Adrenal gland (tissue), 12 donors: Measurements from ENCODE around the gene MRPS34. TPM values are rescaled to one million over a fixed set of nuclear protein-coding genes. Genes with fewer than 3 reads are reported as not detected.

ENCODE experiments used
- DNase-seq, 7 donors: peaks; one replicate each; pipeline ENCODE4 v3.0.0-alpha.2; 2019 to 2020
- H3K27ac ChIP-seq, 5 donors: fragments of 200-600 bp; sonication (generic) in 4 of 5; 1 replicate in 3 of 5; 2 replicates in 2 of 5; pipeline versions ENCODE4 v1.5.1 to v1.8.0; 2016 to 2020; ENCODE audit warnings: mild to moderate bottlenecking in 1 of 5
- H3K27me3 ChIP-seq: fragments of 200-600 bp; 2 replicates; pipeline ENCODE4 v1.8.0; 2021
- H3K36me3 ChIP-seq, 2 donors: fragments of 200-600 bp; replicated peaks in 1 of 2; 1 replicate in 1 of 2; 2 replicates in 1 of 2; pipeline versions ENCODE4 v1.5.1 to v1.8.0; 2018 to 2022
- H3K4me1 ChIP-seq, 2 donors: fragments of 200-600 bp; replicated peaks in 1 of 2; 1 replicate in 1 of 2; 2 replicates in 1 of 2; pipeline versions ENCODE4 v1.5.1 to v1.8.0; 2018 to 2021
- H3K4me3 ChIP-seq, 4 donors: fragments of 200-600 bp; sonication (generic) in 3 of 4; one replicate each; pipeline ENCODE4 v1.5.1; 2016 to 2018
- H3K9me3 ChIP-seq, 3 donors: fragments of 200-600 bp; sonication (generic) in 1 of 3; replicated peaks in 1 of 3; 1 replicate in 2 of 3; 2 replicates in 1 of 3; pipeline versions ENCODE4 v1.5.1 to v1.8.0; 2016 to 2021
- POLR2A ChIP-seq, 2 donors: fragments of 450-650 bp; IDR thresholded peaks; one replicate each; pipeline ENCODE4 v1.6.1; 2017; ENCODE audit warnings: antibody characterized with exemption in 2 of 2, mild to moderate bottlenecking in 2 of 2, moderate library complexity in 1 of 2
- WGBS, 4 donors: extraction: QIAGEN DNeasy Blood & Tissue Kit in 2 of 4; methylation state at CpG; one replicate each; pipeline versions ENCODE4 v1.1.5 to v1.1.7; 2013 to 2017; 5-methylcytosine and 5-hydroxymethylcytosine counted together
- intact Hi-C, 2 donors: fragments of 100-400 bp; cut with DNase I; formaldehyde crosslinking; loops; one replicate each; pipeline versions ENCODE4 v1.14.1 to v1.15.0; 2022 to 2023
- polyA plus RNA-seq, 3 donors: library from polyadenylated mRNA; stranded (reverse); fragments of 200-250 nt in 2 of 3; fragments of 350-450 nt in 1 of 3; fragmentation: Illumina TruSeq in 1 of 3; extraction: RNeasy Lipid Tissue Mini Kit (QIAGEN cat#74804) in 1 of 3; gene quantifications; one replicate each; pipeline ENCODE4 v1.2.3, GENCODE V29; 2013 to 2014
- total RNA-seq, 9 donors: library from RNA; depleted of rRNA in 4 of 9; stranded (reverse); fragments of >200 nt in 4 of 9; fragments of 120-200 nt in 1 of 9; fragmentation: NEBNext Ultra II Directional in 1 of 9; extraction: Animal tissue kit (Norgen Biotek cat#: 25700) in 1 of 9; gene quantifications; one replicate each; pipeline versions ENCODE4 v1.1.0 to v1.2.4, GENCODE V29; 2013 to 2023
- TF ChIP-seq, protein P1 (sequence below), 6 experiments: fragments of 450-650 bp in 4 of 6; fragments of 200-600 bp in 2 of 6; sonication (generic) in 1 of 6; IDR thresholded peaks; 1 replicate in 5 of 6; 2 replicates in 1 of 6; pipeline versions ENCODE4 v1.5.1 to v1.8.0; 2016 to 2021; ENCODE audit warnings: antibody characterized with exemption in 6 of 6, mild to moderate bottlenecking in 2 of 6, moderate library complexity in 1 of 6
- donor health status: healthy with polysubstance abuse.
- donor health status: Bipolar disorder and iron deficiency.
- donor health status: DM: yes; HTN: yes; CAD: no.
- donor health status: DM: no; HTN: no; CAD: no.
- donor health status: DM: no; HTN: no; CAD: no.
- donor health status: DM: yes; HTN: yes; CAD: no.

Gene MRPS34
- total and polyA plus RNA-seq, 12 donors, result 84.3 to 226 (median 141) TPM

DNA sequence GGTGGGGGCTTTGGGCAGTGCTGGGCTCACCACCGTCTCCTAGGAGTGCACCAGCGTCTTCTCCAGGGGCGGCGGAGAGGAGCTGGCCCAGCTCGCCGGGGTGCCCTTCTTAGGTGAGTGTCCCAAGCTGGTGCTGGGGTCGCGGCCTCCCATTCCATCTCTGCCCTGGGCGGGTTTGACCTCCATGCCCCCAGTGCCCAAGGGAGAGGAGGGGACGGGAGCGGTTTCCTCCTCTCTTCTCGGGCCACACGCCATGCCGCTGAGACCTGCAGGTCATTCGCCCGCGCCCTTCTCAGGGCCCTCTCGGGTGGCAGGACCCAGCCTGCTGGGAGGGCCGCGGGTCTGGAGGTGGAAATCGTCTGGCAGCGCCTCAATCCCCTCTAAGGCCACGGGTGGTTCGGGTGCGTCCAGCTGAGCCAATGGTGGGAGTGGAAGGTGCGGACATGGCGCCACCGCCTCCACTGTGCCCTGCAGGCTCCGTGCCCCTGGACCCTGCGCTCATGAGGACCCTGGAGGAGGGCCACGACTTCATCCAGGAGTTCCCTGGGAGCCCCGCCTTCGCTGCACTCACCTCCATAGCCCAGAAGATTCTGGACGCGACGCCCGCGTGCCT, 15.3 kb upstream of the MRPS34 start:
- DNase-seq, result peak in 2 of 7 donors; percentile 20 to 22
- H3K36me3 ChIP-seq, result peaks cover 0 to 32% of the 10 kb centered on the region in 2 donors

DNA sequence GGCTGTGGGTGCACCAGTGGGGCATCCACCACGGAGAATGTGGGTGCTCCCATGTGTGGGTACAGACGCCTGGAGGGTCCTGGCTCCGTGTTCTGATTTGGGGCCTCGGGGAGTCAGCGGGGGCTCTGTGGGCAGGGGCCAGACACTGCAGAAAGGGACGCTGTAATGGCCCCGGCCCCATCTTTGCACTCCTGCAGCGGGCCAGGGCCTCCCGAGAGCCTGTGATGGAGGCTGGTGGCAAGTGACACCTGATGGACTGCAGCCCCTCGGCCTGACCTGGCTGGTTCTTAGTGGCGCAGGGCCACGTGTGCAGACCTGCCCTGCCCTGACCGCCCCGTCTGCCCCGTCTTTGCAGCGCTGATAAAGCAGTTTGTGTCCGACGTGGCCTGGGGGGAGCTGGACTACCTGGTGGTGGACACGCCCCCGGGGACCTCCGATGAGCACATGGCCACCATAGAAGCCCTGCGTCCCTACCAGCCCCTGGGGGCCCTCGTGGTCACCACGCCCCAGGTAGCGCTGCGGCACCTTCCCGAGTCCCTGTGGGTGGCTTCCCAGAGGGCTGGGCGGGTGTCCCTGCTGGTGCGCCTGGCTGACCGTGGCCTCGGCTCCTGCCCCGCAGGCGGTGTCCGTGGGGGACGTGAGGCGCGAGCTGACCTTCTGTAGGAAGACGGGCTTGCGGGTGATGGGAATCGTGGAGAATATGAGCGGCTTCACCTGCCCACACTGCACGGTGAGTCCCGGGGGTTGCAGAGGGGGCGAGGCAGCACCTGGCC, 14.6 kb upstream of the MRPS34 start:
- Histone ChIP-seq H3K27ac (no peak overlapping the region), H3K9me3 (no peaks in the 10 kb centered on the region), H3K4me3 (no peak overlapping the region), H3K27me3 (no peaks in the 10 kb centered on the region), H3K4me1 (no peaks in the 10 kb centered on the region), H3K36me3 (peaks cover 0 to 32% of the 10 kb centered on the region in 2 donors)
- TF ChIP-seq POLR2A (IDR thresholded peaks at IDR 0.05), result no peak
- TF ChIP-seq, protein P1, sequence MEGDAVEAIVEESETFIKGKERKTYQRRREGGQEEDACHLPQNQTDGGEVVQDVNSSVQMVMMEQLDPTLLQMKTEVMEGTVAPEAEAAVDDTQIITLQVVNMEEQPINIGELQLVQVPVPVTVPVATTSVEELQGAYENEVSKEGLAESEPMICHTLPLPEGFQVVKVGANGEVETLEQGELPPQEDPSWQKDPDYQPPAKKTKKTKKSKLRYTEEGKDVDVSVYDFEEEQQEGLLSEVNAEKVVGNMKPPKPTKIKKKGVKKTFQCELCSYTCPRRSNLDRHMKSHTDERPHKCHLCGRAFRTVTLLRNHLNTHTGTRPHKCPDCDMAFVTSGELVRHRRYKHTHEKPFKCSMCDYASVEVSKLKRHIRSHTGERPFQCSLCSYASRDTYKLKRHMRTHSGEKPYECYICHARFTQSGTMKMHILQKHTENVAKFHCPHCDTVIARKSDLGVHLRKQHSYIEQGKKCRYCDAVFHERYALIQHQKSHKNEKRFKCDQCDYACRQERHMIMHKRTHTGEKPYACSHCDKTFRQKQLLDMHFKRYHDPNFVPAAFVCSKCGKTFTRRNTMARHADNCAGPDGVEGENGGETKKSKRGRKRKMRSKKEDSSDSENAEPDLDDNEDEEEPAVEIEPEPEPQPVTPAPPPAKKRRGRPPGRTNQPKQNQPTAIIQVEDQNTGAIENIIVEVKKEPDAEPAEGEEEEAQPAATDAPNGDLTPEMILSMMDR (IDR thresholded peaks at IDR 0.05), result no peak
- DNase-seq, result peak in 3 of 7 donors; percentile 8 to 22 (median 18)
- intact Hi-C loops, result no loop called here
- 92 to 93% (median 92%) methylated on average over 12 to 44 of the region's 44 CpGs for WGBS, 4 donors

More for the DNA sequence above, 15.3 kb upstream of the MRPS34 start:
- no peaks in the 10 kb centered on the region for H3K4me1 ChIP-seq
- no peaks in the 10 kb centered on the region for H3K9me3 ChIP-seq
- intact Hi-C loops, result no loop called here
- H3K27ac ChIP-seq, result no peak overlapping the region
- no peak overlapping the region for H3K4me3 ChIP-seq
- 79 to 90% (median 86%) methylated on average over 6 to 38 of the region's 38 CpGs for WGBS, 4 donors
- H3K27me3 ChIP-seq, result no peaks in the 10 kb centered on the region
- TF ChIP-seq POLR2A (IDR thresholded peaks at IDR 0.05), result no peak
- TF ChIP-seq, protein P1 (IDR thresholded peaks at IDR 0.05), result no peak

DNA sequence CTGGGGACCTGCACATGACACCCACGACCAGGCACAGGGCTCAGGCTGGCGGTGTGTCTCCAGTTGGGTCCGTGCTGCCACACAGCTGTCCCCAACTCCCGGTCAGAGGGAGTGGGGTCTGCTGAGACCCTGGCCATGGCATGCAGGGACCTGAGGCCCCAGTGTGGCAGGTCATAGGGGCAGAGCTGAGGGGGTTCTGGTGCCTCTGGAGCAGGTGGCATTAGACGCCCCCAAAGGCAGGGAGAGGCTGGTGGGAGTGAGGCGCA, 14.1 kb upstream of the MRPS34 start:
- H3K4me1 ChIP-seq, result no peaks in the 10 kb centered on the region
- DNase-seq, result peak in 1 of 7 donors; percentile 15
- no peak overlapping the region for H3K27ac ChIP-seq
- no peak for TF ChIP-seq POLR2A (IDR thresholded peaks at IDR 0.05)
- intact Hi-C loops, result no loop called here
- H3K36me3 ChIP-seq, result peaks cover 0 to 32% of the 10 kb centered on the region in 2 donors
- H3K27me3 ChIP-seq, result no peaks in the 10 kb centered on the region
- 80 to 91% (median 89%) methylated on average over 2 to 6 of the region's 6 CpGs for WGBS, 4 donors
- no peaks in the 10 kb centered on the region for H3K9me3 ChIP-seq
- H3K4me3 ChIP-seq, result no peak overlapping the region

DNA sequence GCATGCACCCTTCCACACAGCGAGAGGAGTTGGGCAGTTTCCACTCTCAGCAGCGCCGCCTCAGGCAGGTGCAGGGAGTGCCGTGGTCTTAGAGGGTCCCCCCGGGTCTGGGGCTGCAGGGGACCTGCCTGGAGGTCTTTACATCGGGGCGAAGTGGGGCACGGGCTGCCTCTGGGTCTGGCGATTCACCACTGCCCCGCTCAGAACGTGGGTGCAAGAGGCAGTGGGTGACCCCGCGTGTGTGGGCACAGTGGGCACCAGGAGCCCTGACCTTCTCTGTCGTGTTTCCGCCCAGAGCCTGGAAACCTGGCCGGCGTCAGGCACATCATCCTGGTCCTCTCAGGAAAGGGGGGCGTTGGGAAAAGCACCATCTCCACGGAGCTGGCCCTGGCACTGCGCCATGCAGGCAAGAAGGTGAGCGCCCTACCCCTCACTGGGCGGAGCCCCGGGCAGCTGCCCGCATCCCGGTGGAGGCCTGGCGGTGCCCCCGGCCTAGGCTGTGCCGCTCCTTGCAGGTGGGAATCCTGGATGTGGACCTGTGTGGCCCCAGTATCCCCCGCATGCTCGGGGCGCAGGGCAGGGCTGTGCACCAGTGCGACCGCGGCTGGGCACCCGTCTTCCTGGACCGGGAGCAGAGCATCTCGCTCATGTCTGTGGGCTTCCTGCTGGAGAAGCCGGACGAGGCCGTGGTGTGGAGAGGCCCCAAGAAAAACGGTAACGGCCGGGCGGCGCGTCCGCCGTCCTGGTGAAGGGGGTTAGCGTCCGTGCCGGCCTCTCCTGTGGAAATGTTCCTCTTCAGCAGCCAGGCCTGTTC, 13.5 kb upstream of the MRPS34 start:
- H3K27ac ChIP-seq, result no peak overlapping the region
- no peak overlapping the region for H3K4me3 ChIP-seq
- peaks cover 4% of the 10 kb centered on the region in 2 donors for H3K4me1 ChIP-seq
- WGBS, 4 donors, result 86 to 91% (median 89%) methylated on average over 11 to 51 of the region's 51 CpGs
- no peak for TF ChIP-seq POLR2A (IDR thresholded peaks at IDR 0.05)
- TF ChIP-seq, protein P1 (IDR thresholded peaks at IDR 0.05), result no peak
- intact Hi-C loops, result no loop called here
- DNase-seq, result peak in 5 of 7 donors; percentile 11 to 53 (median 24)
- no peaks in the 10 kb centered on the region for H3K27me3 ChIP-seq
- no peaks in the 10 kb centered on the region for H3K9me3 ChIP-seq
- H3K36me3 ChIP-seq, result peaks cover 0 to 32% of the 10 kb centered on the region in 2 donors
